ENCODE measurements around the gene SLC25A29.
"Not testable (repeated sequence)": the region's sequence is repeated elsewhere in the genome, so short reads cannot be mapped to it uniquely, and the experiment has no call there.

The SLC25A29 gene, protein sequence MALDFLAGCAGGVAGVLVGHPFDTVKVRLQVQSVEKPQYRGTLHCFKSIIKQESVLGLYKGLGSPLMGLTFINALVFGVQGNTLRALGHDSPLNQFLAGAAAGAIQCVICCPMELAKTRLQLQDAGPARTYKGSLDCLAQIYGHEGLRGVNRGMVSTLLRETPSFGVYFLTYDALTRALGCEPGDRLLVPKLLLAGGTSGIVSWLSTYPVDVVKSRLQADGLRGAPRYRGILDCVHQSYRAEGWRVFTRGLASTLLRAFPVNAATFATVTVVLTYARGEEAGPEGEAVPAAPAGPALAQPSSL

DNA sequence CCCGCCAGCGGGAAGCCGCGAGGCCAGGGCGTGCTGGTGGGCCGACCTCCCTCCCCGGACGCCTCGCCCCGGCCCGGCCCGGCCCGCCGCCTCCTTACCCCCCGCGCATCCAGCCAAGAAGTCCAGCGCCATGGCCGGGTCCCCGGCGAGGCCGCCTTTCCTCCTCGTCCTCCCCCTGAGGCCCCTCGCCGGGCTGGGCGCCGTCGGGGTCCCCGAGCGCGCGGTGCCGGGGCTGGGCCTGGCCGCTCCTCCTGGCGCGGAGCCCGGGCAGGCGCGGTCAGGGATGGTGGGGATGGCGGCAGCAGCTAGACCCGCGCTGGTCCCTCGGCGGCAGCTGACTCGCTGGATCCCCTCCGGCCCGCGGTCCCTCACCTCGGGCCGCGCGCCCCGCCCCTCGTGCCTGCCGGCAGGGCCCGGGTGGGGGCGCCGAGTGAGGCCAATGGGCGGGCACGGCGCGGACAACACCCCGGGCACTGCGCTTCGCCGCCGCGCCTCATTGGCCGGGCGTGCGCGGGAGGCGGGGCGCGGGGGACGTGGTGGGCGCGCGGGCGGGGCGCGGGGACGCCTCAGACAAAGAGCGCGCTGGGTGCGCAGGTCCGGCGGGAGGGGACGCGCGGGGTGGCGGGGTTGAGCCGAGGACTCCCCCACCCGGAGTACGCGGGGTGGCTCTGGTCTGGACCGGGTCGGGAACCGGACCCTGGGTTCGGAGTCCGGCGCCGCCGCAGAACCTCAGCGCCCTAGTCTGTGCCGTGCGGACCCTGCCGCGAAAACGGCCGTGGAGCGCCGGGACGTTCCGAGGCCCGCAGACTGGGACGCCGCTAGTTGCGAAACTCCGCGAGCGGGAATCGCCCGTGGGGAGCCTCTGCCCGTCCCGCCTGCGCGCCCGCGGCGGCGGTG is at the start of gene SLC25A29:
Gene SLC25A29, minus strand, starts transcription at position 344 of the 897 bp plus-strand sequence. Its CDS starts 212 bp downstream, at position 132.
- peak; percentile 79 for DNase-seq (ENCODE audit: low read depth)

DNA sequence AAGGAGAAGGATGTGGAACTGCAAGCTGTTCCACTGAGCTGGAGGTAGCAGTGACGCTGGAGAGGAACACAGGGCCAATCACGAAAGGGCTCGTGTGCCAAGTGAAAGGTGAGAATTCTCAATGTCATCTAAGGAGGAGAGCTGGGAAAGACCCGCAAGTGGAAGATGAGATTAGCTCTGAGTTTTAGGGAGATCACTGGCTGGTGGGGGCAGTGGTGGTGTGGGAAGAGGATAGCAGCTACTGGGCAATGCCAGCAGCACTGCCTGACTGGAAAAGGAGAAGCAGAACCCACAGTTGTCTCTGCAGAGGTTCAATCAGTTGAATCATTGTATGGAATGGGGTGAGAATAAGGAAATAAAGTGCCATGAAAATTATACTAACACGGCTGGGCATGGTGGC is 44.7 kb upstream of the SLC25A29 start:
- DNase-seq (ENCODE audit: low read depth), result no peak

DNA sequence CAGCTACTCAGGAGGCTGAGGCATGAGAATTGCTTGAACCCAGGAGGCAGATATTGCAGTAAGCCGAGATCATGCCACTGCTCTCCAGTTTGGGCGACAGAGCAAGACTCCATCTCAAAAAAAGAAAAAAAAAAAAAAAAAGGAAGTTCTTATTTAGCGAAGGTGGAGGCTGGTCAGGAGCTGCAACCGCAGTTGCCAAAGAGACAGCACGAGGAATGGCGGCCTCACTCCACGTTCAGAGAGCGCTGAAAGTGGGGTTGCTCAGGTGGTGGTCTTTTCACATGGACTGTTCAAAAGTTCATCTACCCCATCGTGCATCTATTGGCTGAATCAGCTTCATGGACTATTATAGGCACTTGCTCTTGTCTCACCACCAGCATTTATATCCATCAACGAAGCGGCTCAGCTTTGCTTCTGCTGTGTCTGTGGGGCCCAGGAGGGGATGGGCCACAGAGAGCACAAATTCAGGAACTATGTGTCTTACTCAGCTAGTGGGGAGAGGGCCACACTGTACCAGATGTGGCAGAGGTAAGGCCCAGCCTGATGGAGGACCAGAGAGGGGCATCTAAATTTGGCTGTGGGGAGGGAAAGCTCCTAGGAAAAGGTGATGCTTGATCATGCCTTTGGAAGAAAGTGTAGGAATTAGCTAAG is 44.2 kb upstream of the SLC25A29 start:
- no peak for DNase-seq (ENCODE audit: low read depth)

DNA sequence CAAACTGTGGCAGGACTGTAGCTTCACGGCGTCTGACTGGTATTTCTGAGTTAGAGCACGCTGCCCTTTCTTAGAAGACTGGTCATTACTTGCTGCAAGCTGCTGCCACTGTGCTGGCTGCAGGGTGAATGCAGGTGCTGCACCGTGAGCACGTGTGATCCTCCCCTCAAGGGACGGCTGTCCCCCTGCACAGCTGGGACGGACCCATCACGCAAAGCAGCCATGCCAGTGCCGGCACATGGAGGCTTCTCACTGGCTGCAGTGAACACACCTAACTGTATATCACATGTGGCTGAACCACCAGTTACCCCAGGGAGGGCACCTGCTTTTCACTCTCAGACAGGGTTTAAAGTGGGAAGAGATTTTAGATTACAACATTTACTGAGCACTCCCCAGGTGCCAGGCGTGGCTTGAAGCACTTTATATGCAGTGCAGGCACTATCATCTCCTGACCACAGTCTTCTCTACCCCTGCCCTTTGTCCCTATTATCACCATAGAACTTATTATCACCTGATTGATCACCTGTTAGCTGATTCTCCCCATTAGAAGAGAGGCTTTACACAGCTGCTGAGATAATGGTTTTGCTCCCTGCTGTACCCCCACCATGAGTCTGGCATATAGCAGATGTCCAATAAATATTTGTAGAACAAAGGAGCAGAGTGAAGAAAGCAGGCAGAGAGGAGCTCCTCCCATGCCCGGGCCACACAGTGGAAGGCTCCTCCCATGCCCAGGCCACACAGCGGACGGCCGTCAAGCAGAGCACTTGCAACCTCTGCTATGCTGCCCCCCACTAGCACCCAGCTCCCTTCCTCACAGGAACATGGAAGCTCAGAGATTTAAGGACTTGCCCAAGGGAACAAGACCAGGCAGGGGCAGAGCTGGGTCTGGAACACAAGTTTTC is 42.8 kb upstream of the SLC25A29 start:
- no peak for DNase-seq (ENCODE audit: low read depth)

DNA sequence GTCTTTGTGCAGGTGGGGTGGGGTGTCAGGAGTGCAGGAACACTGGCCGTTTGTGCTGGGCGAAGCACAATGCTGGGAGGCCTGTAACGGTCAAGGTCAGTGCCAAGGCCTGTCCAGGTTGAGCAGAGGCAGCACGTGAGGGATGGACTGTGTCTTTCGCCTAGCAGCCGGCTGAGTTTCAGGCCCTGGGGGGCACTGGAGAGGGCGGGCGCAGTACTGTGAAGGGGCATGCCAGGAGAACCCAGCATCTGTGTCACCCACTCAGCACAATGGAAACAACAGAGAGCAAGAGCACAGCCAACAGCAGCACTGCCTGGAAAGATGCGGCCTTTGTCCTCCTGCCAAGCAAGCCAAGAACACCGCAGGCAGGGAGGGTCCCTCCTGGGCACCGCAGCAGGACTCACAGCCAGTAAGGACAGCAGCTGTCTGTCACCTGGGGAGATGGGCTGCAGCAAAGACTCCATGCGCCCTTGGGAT is 42.0 kb upstream of the SLC25A29 start:
- no peak for DNase-seq (ENCODE audit: low read depth)

DNA sequence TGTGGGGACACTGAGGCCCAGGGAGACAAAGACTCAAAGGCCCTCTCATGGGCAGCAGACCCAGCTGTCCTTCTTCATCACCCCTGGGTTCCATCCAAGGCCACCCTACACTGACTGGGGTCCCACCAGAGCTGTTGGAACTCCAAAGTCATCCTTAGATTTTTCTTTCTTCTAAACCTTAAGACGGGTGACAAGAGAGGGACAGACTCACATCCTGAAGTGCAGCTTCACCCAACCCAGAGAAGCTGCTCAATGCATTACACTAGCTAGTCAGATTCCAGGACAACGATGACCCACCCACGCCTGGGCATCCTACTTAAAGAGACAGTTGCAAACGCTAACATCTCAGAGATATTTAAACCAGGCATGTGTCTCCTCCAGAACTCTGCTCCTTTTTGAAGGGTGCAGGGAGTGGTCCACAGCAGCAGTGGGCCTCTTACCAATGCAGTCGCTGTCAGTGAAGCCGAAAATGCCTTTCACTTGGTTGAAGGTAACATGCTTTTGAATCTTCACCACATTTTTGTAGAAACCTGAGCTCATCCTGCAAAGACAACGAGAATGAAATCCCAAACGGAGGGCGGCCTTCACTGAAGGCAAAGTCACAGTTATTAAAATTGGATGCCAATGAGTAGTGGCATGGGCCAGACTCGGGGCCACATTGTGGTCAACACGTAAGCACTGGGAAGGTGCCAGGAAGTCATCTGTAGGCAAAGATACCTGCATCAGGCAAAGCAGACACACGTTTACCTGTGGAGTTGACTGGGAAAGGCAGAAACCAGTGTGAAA is 40.3 kb upstream of the SLC25A29 start:
- DNase-seq (ENCODE audit: low read depth), result no peak

DNA sequence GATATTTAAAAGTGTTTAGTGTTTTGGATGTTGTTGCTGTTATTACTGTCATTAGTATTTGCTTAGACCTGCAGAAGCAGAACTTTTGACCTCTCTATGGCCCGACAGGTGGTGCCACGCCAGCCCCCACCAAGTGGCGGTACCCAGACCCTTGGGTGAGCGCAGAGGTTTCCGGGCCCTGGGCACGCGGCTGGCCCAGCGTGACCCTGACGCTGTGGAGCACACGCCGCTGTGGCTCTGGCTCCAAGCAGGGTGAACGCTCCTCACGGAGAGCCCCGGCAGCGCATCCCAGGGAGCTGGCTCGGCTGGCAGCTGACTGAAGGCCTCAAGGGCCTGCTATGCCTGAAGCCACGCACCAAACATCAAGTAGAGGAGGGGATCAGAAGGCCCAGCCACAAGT is 39.5 kb upstream of the SLC25A29 start:
- no peak for DNase-seq (ENCODE audit: low read depth)

DNA sequence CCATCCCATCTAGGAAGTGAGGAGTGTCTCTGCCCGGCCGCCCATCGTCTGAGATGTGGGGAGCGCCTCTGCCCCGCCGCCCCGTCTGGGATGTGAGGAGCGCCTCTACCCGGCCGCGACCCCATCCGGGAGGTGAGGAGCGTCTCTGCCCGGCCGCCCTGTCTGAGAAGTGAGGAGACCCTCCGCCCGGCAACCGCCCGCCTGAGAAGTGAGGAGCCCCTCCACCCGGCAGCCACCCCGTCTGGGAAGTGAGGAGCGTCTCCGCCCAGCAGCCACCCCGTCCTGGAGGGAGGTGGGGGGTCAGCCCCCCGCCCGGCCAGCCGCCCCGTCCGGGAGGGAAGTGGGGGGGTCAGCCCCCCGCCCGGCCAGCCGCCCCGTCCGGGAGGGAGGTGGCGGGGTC is 38.4 kb upstream of the SLC25A29 start:
- DNase-seq (ENCODE audit: low read depth), result not testable (repeated sequence)

DNA sequence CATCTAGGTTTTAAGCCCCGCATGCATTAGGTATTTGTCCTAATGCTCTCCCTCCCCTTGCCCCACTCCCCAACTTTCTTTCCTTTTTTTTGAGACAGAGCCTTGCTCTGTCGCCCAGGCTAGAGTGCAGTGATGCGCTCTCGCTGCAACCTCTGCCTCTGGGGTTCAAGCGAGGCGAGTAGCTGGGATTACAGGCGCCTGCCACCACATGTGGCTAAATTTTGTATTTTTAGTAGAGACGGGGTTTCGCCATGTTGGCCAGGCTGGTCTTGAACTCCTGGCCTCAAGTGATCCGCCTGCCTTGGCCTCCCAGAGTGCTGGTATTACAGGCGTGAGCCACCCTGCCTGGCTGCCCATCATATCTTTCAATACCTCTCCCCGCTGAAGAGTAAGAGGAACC is 36.6 kb upstream of the SLC25A29 start:
- DNase-seq (ENCODE audit: low read depth), result not testable (repeated sequence)

DNA sequence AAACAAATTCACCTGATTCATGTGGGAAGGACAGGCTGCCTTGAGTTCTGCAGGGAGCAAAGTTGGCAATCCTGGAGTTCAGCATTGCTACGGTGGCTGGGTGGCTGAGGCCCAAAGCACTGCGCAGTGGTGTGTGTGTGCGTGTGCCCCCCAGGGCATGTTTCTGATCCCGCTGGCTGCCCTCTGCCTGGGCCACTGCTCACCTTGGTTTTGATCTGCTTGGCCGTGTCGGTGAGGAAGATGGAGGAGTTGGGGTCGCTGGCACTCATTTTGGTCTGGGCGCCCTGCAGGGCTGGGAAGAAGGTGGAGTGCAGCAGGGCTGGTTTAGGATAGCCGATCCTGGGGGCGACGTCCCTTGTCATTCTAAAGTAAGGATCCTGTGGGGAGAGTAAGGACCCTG is 36.0 kb upstream of the SLC25A29 start:
- DNase-seq (ENCODE audit: low read depth), result no peak

DNA sequence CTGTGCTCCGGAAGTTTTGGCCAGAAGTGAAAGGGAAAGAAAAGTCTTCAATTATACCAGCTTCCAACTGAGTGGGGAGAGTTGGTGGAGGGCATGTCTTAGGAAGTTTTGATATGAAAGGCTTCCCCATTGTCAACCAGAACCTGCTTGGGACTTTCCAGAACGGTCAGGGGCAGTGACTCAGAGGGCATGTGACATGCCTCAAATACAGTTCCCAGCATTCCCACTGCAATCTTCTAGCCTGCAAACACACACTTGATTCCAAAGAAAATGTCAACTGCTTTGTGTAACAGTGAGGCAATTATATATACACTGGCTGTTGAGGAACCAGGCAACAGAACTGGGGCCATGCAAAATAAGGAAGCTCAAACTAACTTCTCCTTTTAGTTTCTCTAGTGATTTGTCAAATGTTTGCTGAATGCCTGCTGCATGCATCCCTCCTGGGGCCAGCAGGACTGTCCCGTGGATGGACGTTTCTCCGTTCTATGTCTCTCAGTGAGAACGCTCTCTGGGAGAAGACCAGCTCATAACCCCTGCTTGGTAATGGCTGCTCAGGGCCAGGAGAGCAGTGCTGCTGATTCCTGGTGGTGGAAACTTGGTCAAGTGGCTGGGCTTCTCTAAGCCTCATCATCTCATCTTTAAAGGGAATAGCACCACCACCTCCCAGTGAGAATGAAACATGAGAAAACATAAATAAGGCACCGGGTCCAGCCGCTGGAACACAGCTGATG is 35.2 kb upstream of the SLC25A29 start:
- no peak for DNase-seq (ENCODE audit: low read depth)

DNA sequence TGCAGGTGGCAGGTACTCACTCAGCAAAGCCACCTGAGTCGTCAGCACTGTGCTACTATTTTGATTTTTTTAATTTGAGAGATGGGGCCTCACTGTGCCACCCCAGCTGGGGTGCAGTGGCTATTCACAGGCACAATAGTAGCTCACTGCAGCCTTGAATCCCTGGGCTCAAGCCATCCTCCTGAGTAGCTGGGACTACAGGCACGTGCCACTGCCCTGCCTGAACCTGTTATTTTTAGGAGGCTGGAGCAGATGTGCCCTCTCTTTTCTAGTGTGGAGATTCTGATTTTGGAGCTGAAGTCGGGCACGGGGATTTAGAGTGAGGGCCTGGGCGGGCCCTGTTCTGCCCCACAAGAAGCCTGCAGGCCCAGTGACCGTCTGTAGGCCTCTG is 34.2 kb upstream of the SLC25A29 start:
- no peak for DNase-seq (ENCODE audit: low read depth)

DNA sequence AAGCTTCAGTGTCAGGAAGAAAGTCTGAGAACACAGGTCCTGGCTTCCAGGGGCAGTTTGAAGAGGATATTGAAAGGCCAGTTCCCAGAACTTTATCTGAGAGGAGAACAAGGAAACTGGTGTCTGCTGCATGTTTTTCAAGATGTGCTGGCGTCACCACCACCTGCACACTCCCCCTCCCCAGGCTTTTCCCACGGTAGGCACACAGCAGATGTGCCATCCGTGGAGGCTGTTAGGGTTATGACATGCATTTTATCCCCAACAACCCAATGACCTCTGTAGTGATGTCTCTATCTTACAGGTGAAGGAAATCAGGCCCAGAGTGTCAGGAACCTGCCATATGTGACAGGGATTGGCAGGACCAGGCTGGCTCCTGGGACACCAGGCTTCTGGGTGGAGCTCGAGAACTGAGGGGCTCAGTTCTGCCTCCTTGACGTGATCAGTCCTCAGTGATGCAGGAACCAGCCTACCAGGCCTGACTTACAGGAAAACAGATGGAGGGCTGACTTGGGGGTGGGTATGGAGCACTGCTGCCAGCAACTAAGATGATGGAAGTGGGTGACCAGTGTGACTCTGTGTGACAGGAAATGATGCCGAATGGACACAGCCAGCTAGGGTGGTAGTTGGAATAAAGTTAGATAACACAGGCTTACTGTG is 33.6 kb upstream of the SLC25A29 start:
- DNase-seq (ENCODE audit: low read depth), result no peak

DNA sequence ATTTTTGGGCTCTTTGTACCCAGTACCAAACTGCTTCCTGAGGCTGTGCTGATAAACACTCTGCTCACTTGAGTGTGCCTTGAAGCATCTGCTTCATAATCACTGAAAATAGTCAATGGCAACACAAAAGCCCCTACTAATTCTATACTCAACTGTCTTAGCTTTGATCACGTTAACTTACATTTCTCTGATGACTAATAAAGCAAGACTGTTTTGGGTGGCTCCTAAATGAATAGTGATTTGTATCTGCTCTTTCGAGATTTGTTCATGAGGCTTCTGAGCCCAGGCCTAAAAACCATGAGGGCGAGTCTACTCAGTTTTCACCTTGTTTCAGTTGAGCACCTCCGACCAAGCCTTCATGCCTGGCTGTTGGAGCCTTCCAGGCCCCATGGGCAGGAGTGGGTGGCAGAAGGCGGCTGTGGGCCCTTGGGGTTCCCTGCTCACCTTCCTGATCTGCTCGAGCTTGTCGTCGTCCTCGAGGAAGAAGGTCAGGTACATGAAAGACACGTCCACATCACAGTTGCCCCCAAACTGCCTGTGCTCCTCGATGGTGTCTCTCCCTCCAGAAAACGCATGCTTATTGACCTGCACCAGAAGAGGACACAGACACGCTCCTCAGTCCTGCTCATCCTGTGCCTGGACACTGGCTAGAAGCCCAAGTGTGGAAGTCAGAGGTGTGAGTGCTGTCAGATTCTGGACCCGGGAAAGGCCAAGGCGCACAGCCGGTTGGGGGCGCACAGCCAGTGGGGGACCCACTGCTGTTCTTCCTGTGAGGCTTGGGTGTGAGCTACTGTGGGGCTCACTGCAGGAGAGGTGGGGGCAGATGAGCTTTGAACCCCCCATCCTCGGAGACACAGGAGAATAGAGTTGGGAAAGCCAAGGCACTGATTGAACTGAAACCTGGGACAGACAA is 30.6 kb upstream of the SLC25A29 start:
- no peak for DNase-seq (ENCODE audit: low read depth)

DNA sequence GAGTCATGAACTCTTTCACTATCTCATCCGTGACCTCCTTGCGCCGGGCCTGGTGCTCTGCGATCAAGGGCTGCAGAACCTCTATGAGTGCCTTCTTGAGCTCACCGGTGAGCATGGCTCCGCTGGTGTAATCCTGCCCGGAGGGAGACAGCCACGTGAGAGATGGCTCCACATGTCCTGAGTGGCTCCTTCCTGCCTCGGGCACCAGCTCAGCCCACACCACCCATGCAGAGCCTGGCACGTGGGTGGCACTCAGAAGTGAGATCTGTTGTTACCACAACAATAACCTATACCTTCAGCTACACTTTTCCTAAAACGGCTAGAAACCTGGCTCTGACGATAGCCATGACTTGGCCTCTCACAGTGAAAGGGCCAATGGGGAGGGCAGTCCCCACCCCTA is 28.7 kb upstream of the SLC25A29 start:
- DNase-seq (ENCODE audit: low read depth), result no peak

DNA sequence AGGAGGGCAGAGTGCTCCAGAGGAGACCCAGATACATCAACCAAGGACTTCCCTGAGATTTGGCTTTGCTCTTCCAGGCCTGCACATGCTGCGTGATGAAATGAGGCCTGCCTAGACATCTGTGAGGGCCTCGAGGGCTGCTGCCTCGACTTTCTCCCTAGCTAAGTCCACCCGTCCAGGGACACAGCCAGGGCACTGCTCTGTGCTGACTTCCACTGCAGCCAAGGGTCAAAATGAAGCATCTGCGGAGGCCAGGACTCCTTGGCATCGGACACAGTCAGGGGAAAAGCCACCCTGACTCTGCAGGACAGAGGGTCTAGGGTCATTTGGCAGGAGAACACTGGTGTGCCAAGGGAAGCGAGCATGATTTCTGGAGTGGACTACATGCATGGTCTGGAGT is 27.6 kb upstream of the SLC25A29 start:
- no peak for DNase-seq (ENCODE audit: low read depth)

DNA sequence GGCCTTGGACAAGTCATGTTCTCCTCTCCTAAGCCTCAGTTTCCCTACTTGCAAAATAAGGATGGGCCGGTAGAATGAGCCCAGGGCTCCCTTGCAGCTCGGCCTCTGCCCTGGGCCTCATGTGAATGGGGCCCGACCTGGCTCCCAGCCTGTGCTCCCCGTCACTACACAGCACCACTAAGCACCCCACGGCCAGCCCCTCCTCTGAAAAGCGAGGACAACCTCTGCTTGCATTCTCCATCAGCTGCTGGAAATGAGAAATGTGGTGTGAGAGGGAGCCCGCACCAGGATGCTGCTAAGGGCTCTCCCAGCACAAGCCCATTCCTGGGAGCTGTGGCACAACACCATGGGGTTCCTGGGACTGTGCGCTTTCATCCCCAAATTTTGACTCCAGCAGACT is 27.1 kb upstream of the SLC25A29 start:
- DNase-seq (ENCODE audit: low read depth), result no peak

DNA sequence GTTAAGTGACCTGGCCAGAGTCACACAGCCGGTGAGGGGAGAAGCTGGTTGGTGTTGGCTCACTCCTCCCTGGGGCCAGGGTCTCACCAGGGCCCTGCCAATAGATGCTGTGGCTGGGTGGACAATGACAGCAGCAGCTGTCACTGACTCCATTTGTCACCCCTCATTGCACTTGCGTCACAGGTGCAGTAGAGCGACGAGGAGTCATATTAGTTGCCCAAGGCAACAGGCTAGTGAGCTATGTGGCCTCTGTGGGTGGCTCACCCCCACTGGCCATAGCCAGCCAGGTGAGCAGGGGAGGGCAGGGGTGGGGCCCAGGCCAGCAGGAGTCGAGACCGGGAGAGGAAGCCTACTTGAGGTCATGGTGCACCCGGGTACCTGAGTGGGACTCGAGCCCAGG is 26.6 kb upstream of the SLC25A29 start:
- DNase-seq (ENCODE audit: low read depth), result no peak
